MG63 (cell line): ENCODE measurements around the gene EFNA5. TPM values are rescaled to one million over a fixed set of nuclear protein-coding genes. Genes with fewer than 3 reads are reported as not detected.

Experiments
- DNase-seq: peaks from one replicate; pipeline ENCODE4 v3.0.0-alpha.2; 2020
- H3K27me3 ChIP-seq: fragments of 250-450 bp; sonication (Bioruptor Pico); 2 replicates; pipeline ENCODE4 v1.5.1; 2020; ENCODE audit warnings: mild to moderate bottlenecking, moderate library complexity
- H3K36me3 ChIP-seq: fragments of 250-450 bp; sonication (Bioruptor Pico); 2 replicates; pipeline ENCODE4 v1.5.1; 2020; ENCODE audit warnings: mild to moderate bottlenecking, moderate library complexity
- H3K4me3 ChIP-seq: fragments of 250-450 bp; sonication (Bioruptor Pico); 2 replicates; pipeline ENCODE4 v1.5.1; 2020; ENCODE audit warnings: mild to moderate bottlenecking, moderate library complexity
- H3K9me3 ChIP-seq: fragments of 250-450 bp; sonication (Bioruptor Pico); 2 replicates; pipeline ENCODE4 v1.5.1; 2020; ENCODE audit warnings: mild to moderate bottlenecking, moderate library complexity
- total RNA-seq: library from RNA; depleted of rRNA; stranded (reverse); fragments of >200 nt; shearing (Covaris generic); gene quantifications from 2 replicates; pipeline ENCODE4 v1.2.3, GENCODE V29; 2014; ENCODE audit warnings: low replicate concordance

Gene EFNA5
- total RNA-seq, 1 experiment from 2014 or later, result 0.56 TPM

DNA sequence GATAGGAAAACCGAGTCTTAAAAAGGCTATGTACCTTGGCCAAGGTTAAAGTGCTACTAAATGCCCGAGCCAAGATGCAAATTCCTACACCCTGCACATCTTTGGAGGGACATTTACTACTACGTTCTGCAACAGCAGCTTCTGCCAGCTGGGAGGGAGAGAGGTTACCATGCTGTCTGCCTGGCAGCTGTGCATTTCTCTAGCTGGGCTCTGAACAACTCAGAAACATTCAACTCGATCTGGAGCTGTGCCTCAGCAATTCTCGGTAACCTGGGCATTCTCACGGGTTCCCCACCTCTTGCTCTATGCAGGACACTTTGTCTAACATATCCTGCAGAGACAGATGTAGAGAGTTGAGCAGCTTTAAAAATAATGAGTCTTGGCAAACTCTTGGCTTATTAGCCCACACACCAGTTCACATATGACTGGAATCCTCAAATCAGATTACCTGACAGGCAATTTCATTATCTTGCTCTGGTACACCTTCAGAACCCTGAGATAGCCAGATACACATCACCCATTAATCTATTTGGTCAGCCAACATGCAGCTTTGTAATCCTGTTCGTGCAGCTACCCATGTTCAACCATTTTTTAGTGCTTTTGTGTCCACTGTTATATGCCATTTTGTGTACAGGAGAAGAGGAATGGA, 115.8 kb downstream of the EFNA5 start:
- H3K9me3 ChIP-seq, result no peaks in the 10 kb centered on the region
- no peaks in the 10 kb centered on the region for H3K36me3 ChIP-seq
- H3K4me3 ChIP-seq, result no peak overlapping the region
- DNase-seq, result no peak
- H3K27me3 ChIP-seq, result no peaks in the 10 kb centered on the region

DNA sequence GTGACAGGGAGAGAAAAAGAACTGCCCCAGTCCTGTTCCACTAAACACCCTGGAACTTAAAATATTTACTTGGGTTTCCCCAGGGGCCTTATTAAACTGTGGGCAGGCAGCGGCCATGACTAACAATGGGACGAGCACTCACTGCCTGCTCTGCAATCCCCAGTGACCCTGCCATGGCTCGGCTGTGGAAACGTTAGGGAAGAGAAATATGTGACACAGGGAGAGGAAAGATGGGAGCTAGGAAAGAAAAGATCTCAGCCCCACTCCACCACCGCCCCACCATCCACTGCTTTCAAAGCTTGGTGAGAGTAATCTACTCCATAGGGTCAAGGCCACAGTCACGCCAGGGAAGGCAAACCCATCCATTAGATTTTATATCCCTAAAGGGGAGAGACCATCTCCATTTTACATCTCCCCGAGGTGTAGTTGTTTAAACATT, 117.6 kb downstream of the EFNA5 start:
- no peak overlapping the region for H3K4me3 ChIP-seq
- H3K27me3 ChIP-seq, result no peaks in the 10 kb centered on the region
- peak; percentile 43 for DNase-seq

DNA sequence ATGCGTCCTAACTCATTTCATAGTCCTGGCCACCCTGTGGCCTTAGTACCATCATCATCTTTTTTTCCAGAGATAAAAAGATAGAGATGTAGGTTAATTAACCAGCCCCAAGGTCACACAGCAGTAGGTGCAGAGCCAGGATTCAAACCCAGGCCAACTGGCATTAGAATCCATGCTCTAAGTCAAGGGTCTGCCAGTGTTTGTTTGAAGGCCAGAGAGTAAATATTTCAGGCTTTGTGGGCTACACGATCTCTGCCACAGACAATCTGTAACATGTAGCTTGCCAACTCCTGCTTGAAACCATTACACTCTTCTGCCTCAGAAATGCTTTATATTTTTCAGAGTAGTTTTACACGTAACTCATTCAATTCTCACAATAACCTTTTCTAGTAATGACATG, 119.6 kb downstream of the EFNA5 start:
- Histone ChIP-seq H3K36me3 (no peaks in the 10 kb centered on the region), H3K9me3 (no peaks in the 10 kb centered on the region), H3K4me3 (no peak overlapping the region), H3K27me3 (no peaks in the 10 kb centered on the region)
- DNase-seq, result no peak

More for the DNA sequence above, 117.6 kb downstream of the EFNA5 start:
- Histone ChIP-seq H3K9me3 (no peaks in the 10 kb centered on the region), H3K36me3 (no peaks in the 10 kb centered on the region)

GRCh38 chr5:107549567-107549966, 121.2 kb downstream of the EFNA5 start:
- no peaks in the 10 kb centered on the region for H3K9me3 ChIP-seq
- no peaks in the 10 kb centered on the region for H3K36me3 ChIP-seq
- no peak for DNase-seq
- H3K27me3 ChIP-seq, result no peaks in the 10 kb centered on the region
- H3K4me3 ChIP-seq, result no peak overlapping the region

GRCh38 chr5:107548477-107548876, 122.3 kb downstream of the EFNA5 start:
- no peak overlapping the region for H3K4me3 ChIP-seq
- no peaks in the 10 kb centered on the region for H3K27me3 ChIP-seq
- no peaks in the 10 kb centered on the region for H3K9me3 ChIP-seq
- no peak for DNase-seq
- H3K36me3 ChIP-seq, result no peaks in the 10 kb centered on the region

- H3K36me3 ChIP-seq, result no peaks in the 10 kb centered on the region
These were observed 124.0 kb downstream of the EFNA5 start for GRCh38 chr5:107546719-107547118.

DNA sequence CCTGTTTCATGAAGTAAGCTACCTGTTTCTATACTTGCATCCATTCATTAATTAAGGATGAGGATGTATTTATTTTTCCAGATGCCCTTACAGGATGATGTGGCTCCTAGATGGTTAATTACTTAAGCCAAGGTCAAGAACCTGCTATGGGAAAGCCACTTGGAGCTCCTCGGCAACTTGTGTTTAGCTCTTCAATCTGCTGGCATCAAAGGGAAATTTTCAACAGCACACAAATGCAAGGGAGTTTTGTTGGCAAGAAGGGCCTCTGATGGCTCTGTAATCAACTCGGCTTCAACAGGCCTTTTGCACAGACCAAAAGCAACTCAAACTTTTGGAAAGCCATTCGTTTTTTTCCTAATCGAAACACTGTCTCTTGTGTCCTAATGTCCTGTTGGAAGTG, 125.3 kb downstream of the EFNA5 start:
- no peaks in the 10 kb centered on the region for H3K9me3 ChIP-seq
- H3K4me3 ChIP-seq, result no peak overlapping the region
- H3K36me3 ChIP-seq, result no peaks in the 10 kb centered on the region
- H3K27me3 ChIP-seq, result no peaks in the 10 kb centered on the region
- DNase-seq, result no peak

More at GRCh38 chr5:107546719-107547118, 124.0 kb downstream of the EFNA5 start:
- H3K4me3 ChIP-seq, result no peak overlapping the region
- H3K27me3 ChIP-seq, result no peaks in the 10 kb centered on the region
- DNase-seq, result no peak
- H3K9me3 ChIP-seq, result no peaks in the 10 kb centered on the region

DNA sequence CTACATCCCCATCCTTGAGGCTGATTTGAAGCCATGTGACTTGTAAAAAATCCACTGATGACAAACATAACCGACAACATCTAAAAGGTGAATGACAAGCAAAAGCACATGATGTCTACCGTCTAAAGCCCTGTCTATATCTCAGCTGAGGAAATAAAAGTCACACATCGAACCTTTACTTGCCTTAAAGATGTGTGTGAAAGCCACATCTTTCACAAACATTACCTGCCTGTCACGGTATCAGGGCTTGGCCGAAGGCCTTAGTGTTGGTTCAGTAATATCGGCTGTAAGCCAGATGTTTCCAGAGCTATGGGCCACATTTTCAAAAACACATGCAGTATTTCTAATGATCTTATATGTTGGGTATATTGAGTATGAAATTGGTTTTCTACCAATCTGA, 125.8 kb downstream of the EFNA5 start:
- no peak overlapping the region for H3K4me3 ChIP-seq
- DNase-seq, result no peak
- no peaks in the 10 kb centered on the region for H3K27me3 ChIP-seq
- no peaks in the 10 kb centered on the region for H3K9me3 ChIP-seq
- H3K36me3 ChIP-seq, result no peaks in the 10 kb centered on the region

DNA sequence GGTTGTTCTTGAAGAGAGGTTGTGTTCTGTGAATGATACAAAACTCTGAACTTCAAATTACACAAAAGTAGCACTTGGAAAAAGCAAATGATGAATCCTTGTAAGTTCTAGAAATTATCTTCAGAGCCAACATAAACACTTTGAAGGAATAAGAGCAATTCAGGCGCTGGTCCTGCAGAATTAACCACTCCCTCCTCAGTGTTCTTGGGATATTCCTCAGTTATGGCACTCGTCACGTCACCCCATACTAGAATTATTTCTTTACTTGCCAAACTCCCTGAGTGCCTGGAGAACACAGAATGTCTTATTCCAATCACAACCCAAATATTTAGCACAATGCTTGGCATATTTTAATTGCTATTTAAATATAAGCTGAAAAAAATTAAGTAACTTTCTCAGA, 126.3 kb downstream of the EFNA5 start:
- Histone ChIP-seq H3K27me3 (no peaks in the 10 kb centered on the region), H3K9me3 (no peaks in the 10 kb centered on the region), H3K36me3 (no peaks in the 10 kb centered on the region), H3K4me3 (no peak overlapping the region)
- no peak for DNase-seq

- DNase-seq, result no peak
- H3K9me3 ChIP-seq, result no peaks in the 10 kb centered on the region
- H3K4me3 ChIP-seq, result no peak overlapping the region
- no peaks in the 10 kb centered on the region for H3K36me3 ChIP-seq
- no peaks in the 10 kb centered on the region for H3K27me3 ChIP-seq
These were observed 126.9 kb downstream of the EFNA5 start for GRCh38 chr5:107543868-107544267.

DNA sequence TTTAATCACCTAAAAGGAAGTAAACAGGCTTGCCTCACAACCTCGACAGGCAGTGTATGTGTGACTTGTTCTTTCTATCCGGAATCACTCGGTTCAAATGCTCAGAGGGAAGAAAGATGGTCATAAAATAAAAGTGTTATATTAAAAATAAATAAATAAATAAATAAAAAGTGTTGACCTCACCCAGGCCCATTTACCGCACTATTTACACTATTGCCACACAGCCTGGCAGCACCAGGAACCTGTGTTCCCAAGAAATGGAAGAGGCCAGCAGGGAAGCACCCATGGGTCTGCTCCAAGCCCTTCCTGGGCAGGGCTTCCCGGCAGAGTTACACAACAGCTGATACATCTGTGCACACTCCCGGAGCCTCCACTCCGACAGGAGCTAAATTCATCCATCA, 127.9 kb downstream of the EFNA5 start:
- peak; percentile 85 for DNase-seq
- Histone ChIP-seq H3K36me3 (no peaks in the 10 kb centered on the region), H3K27me3 (no peaks in the 10 kb centered on the region), H3K4me3 (peak overlapping the region; percentile 5; the same call in 1 of the 2 replicates), H3K9me3 (no peaks in the 10 kb centered on the region)

GRCh38 chr5:107542428-107542827, 128.3 kb downstream of the EFNA5 start:
- Histone ChIP-seq H3K27me3 (no peaks in the 10 kb centered on the region), H3K4me3 (peak overlapping the region; percentile 5; the same call in 1 of the 2 replicates), H3K9me3 (no peaks in the 10 kb centered on the region), H3K36me3 (no peaks in the 10 kb centered on the region)
- DNase-seq, result peak; percentile 95

DNA sequence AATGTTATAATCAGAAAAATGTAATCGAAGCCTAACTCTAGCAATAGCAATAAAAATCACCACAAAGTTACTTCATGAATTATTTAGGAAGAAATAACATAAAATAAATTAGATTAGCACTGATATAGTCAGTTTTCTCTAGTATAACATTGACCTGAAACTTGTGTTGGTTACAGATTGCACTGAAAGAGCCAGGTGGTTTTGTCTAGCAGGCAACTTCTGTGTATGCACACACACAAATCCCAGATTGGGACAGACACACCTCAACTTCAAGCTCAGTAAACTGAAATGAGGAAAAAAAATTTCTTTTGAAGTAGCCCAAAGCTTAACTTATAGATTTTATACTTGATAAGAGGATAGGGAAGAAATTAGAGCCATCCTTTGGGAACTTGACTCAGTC, 129.3 kb downstream of the EFNA5 start:
- Histone ChIP-seq H3K27me3 (no peaks in the 10 kb centered on the region), H3K36me3 (no peaks in the 10 kb centered on the region), H3K4me3 (no peak overlapping the region), H3K9me3 (no peaks in the 10 kb centered on the region)
- no peak for DNase-seq

GRCh38 chr5:107539726-107540330, 130.9 kb downstream of the EFNA5 start:
- H3K27me3 ChIP-seq, result no peaks in the 10 kb centered on the region
- H3K36me3 ChIP-seq, result no peaks in the 10 kb centered on the region
- H3K9me3 ChIP-seq, result no peaks in the 10 kb centered on the region

DNA sequence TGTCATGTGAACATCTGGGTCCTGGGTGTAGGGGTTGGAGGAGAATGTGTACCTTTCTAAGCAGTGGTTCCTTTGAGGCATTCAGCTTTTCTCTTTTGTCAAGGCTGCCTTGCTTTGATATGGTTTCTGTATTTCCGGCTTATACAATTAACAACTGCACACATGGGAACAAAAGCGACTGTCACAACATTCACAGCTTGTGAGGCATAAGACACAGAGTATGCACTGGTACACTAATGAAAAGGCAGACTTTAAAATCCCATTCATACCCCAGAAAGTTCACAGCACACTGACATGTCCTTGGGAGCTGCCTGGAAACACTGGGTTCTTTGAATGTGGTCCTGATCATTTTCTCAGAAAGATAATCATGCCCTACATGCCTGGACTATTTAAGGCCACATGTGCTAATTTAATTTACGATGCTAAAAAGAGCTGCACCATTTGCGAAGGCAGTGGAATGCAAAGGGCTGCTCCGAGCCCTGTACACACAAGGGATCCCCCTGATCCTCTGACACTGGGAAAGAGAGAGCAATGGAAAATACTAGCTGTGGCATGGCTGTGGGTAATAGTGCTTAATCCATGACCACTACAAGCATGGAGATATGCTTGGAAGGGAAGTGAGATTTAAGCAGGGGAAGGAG, 131.8 kb downstream of the EFNA5 start:
- Histone ChIP-seq H3K4me3 (no peak overlapping the region), H3K36me3 (no peaks in the 10 kb centered on the region), H3K27me3 (no peaks in the 10 kb centered on the region), H3K9me3 (no peaks in the 10 kb centered on the region)
- no peak for DNase-seq

More at GRCh38 chr5:107539726-107540330, 130.9 kb downstream of the EFNA5 start:
- H3K4me3 ChIP-seq, result no peak overlapping the region
- no peak for DNase-seq

DNA sequence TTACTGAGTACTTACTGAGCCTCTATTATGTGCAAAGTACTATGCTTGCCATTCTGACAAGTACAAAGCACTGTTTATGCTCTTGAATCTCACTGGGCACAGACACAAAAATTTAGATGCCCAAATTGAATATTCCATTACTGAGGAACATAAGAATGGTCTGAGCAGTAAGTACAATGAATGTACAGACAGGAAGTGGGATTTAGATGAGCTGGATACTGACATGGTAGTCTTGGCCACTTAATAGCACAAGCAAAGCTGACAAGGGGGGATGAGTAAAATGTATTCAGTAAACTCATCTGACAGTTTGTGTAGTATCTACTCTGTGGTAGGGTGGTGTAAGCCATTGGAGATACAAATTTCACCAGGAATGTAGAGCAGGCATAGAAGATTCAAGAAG, 132.4 kb downstream of the EFNA5 start:
- H3K27me3 ChIP-seq, result no peaks in the 10 kb centered on the region
- H3K9me3 ChIP-seq, result no peaks in the 10 kb centered on the region
- H3K36me3 ChIP-seq, result no peaks in the 10 kb centered on the region
- DNase-seq, result no peak
- H3K4me3 ChIP-seq, result no peak overlapping the region

- H3K36me3 ChIP-seq, result no peaks in the 10 kb centered on the region
- no peak for DNase-seq
- no peaks in the 10 kb centered on the region for H3K27me3 ChIP-seq
- no peak overlapping the region for H3K4me3 ChIP-seq
- no peaks in the 10 kb centered on the region for H3K9me3 ChIP-seq
These were observed 134.9 kb downstream of the EFNA5 start for GRCh38 chr5:107535849-107536248.
